ENCODE data around the gene PPM1H.

DNA sequence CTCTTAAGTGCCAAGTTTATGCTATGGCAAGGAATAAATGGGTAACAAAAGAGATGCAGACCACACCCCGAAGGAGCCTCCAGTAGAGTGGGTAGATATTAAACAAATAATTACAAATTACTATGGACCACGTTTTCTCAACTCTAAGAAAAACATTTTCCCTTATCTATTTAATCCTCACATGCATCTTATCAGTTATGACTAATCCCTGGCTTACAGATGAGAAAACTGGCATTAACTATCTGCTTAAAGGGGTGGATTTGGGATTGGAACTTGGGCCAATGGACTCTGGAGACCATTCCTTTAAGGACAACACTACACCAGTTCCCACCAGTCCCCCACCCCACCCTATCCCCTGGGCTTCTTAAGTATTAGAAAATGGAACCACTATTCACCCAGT is 26.3 kb downstream of the PPM1H start:
- TF ChIP-seq, protein P1, sequence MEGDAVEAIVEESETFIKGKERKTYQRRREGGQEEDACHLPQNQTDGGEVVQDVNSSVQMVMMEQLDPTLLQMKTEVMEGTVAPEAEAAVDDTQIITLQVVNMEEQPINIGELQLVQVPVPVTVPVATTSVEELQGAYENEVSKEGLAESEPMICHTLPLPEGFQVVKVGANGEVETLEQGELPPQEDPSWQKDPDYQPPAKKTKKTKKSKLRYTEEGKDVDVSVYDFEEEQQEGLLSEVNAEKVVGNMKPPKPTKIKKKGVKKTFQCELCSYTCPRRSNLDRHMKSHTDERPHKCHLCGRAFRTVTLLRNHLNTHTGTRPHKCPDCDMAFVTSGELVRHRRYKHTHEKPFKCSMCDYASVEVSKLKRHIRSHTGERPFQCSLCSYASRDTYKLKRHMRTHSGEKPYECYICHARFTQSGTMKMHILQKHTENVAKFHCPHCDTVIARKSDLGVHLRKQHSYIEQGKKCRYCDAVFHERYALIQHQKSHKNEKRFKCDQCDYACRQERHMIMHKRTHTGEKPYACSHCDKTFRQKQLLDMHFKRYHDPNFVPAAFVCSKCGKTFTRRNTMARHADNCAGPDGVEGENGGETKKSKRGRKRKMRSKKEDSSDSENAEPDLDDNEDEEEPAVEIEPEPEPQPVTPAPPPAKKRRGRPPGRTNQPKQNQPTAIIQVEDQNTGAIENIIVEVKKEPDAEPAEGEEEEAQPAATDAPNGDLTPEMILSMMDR (IDR thresholded peaks at IDR 0.05) = no peak
- no peak for TF ChIP-seq POLR2AphosphoS5 (IDR thresholded peaks at IDR 0.05; ENCODE audit: insufficient read depth in 1 of 2, low read depth in 1 of 2)

Measured in vagina (tissue), 2 donors.